ENCODE data around the gene FYB1. TPM values are rescaled to one million over a fixed set of nuclear protein-coding genes. Genes with fewer than 3 reads are reported as not detected.

The FYB1 gene
- total and polyA plus RNA-seq, 2 of the 4 experiments (the other 2 are of a cell fraction) = not detected

DNA sequence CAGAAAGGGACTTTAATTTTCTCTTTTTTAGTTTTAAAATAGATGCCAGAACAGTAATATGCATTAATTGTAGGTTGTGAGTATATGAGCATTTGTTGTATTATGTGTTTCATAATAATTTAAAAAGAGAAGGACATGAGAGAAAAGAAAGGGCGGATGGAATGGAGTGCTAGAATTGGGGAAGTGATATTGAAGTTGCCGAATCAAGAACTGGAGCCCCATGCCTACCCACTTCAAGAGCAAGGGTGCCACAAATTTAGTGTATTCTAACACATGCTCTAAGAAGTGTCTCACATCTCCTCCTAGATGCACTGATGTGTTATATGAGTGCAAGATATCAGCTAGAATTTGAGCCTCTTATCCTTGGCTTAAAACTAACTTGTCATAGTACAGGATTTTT, 43.6 kb upstream of the FYB1 start:
- H2AK5ac ChIP-seq (ENCODE audit: low read depth, low read length) = no peak overlapping the region
- in situ Hi-C loops (cut with MboI; ENCODE audit: low sequenced_read_pairs) (no loop called here), intact Hi-C loops (cut with micrococcal nuclease) (loop anchor here (5.0 kb wide), 1 partner anchor 49 kb away; no protein-coding TSS in a partner anchor), dilution Hi-C loops (cut with HindIII; ENCODE audit: low sequenced_read_pairs, unreplicated experiment) (no loop called here)
- no peak overlapping the region for H3K23ac ChIP-seq (ENCODE audit: low read depth, low read length)
- H3K4ac ChIP-seq (ENCODE audit: low read depth, low read length) = no peak overlapping the region
- H3K4me1 ChIP-seq (ENCODE audit: control insufficient read depth, insufficient read depth, low read length) = no peaks in the 10 kb centered on the region
- TF ChIP-seq SMC3 (IDR thresholded peaks at IDR 0.05; ENCODE audit: low read depth, low read length) = no peak
- TF ChIP-seq RAD21 (IDR thresholded peaks at IDR 0.05; ENCODE audit: low read length) = no peak
- TF ChIP-seq POLR2A (IDR thresholded peaks at IDR 0.05; ENCODE audit: low read depth, low read length) = no peak
- no peak for TF ChIP-seq CTCF (conservative IDR thresholded peaks at IDR 0.05; ENCODE audit: low read depth, low read length)
- no peak for TF ChIP-seq RCOR1 (IDR thresholded peaks at IDR 0.05; ENCODE audit: insufficient replicate concordance, low read length)
- H2AFZ ChIP-seq (replicated peaks; ENCODE audit: low read length, poor library complexity) = no peak overlapping the region
- DNase-seq (no peak), ATAC-seq (ENCODE audit: low read depth) (no peak)
- H3K27ac ChIP-seq (ENCODE audit: insufficient read depth, low read length) = no peak overlapping the region
- H4K20me1 ChIP-seq (ENCODE audit: insufficient read depth, low read length) = no peaks in the 10 kb centered on the region
- no peaks in the 10 kb centered on the region for H3K79me1 ChIP-seq (ENCODE audit: low read depth in 1 of 2, low read length in 2 of 2)
- H4K8ac ChIP-seq (ENCODE audit: low read depth in 2 of 2, low read length in 2 of 2) = no peak overlapping the region
- H3K27me3 ChIP-seq (ENCODE audit: control insufficient read depth, insufficient read depth, low read length) = peaks cover 3% of the 10 kb centered on the region; the same call in 1 of the 2 replicates
- no peak overlapping the region for H2BK15ac ChIP-seq (ENCODE audit: low read depth, low read length)
- WGBS, 2 experiments (ENCODE audit: extremely low coverage in 2 of 2, insufficient read length in 1 of 2) = no CpG with 5 or more reads among the region's 2 CpGs
- no peak overlapping the region for H3K14ac ChIP-seq (replicated peaks; ENCODE audit: low read depth, low read length)
- no peak overlapping the region for H2AK9ac ChIP-seq (replicated peaks; ENCODE audit: low read depth, low read length, poor library complexity)
- no peaks in the 10 kb centered on the region for H3K9me1 ChIP-seq (ENCODE audit: insufficient read depth, low read length)
- H3K56ac ChIP-seq (ENCODE audit: extremely low read depth, insufficient read depth, low read length) = no peak overlapping the region
- H2BK20ac ChIP-seq (ENCODE audit: low read depth, low read length) = no peak overlapping the region
- H2BK120ac ChIP-seq (ENCODE audit: low read depth, low read length) = no peak overlapping the region
- no peak overlapping the region for H2BK5ac ChIP-seq (ENCODE audit: low read depth, low read length, poor library complexity, severe bottlenecking)
- no TSS peak for BruUV-seq (replicated peaks)
- H3K9me3 ChIP-seq (ENCODE audit: control insufficient read depth, insufficient read depth, low read length) = no peaks in the 10 kb centered on the region; the same call in 1 of the 2 replicates
- H3K4me3 ChIP-seq (ENCODE audit: insufficient read depth, low read depth, low read length) = no peak overlapping the region
- no peaks in the 10 kb centered on the region for H3K36me3 ChIP-seq (ENCODE audit: control insufficient read depth, insufficient read depth, low read length)
- H4K91ac ChIP-seq (ENCODE audit: insufficient read depth, low read depth, low read length) = no peak overlapping the region
- H4K5ac ChIP-seq (ENCODE audit: low read depth, low read length) = no peak overlapping the region
- ChIA-PET CTCF (no interaction called here), POLR2A (ENCODE audit: unreplicated experiment) (no interaction called here)
- H3K4me2 ChIP-seq (ENCODE audit: low read depth, low read length) = no peak overlapping the region
- no peak overlapping the region for H3K18ac ChIP-seq (ENCODE audit: low read depth, low read length)
- H3K9ac ChIP-seq (ENCODE audit: low read depth, low read length) = no peak overlapping the region
